GM19455 (cell line): Measurements from ENCODE around the gene CNR2.
"Not testable (repeated sequence)": the region's sequence is repeated elsewhere in the genome, so short reads cannot be mapped to it uniquely, and the experiment has no call there.

Source experiments
- ATAC-seq: cut with Tn5 transposase; IDR thresholded peaks from one replicate; pipeline ENCODE4 v1.9.1; 2021; ENCODE audit not compliant: unreplicated experiment

Gene CNR2

GRCh38 chr1:23889074-23889473, 24.1 kb downstream of the CNR2 start:
- ATAC-seq = no peak

GRCh38 chr1:23885222-23885621, 27.9 kb downstream of the CNR2 start:
- no peak for ATAC-seq

GRCh38 chr1:23882746-23883145, 30.4 kb downstream of the CNR2 start:
- ATAC-seq = no peak

GRCh38 chr1:23879809-23880208, 33.4 kb downstream of the CNR2 start:
- ATAC-seq = no peak

- ATAC-seq = no peak
Measured at GRCh38 chr1:23878668-23879067, 34.5 kb downstream of the CNR2 start.

- no peak for ATAC-seq
Measured at GRCh38 chr1:23875382-23875781, 37.8 kb downstream of the CNR2 start.

GRCh38 chr1:23872421-23872820, 40.7 kb downstream of the CNR2 start:
- ATAC-seq = no peak

- no peak for ATAC-seq
Measured at GRCh38 chr1:23869051-23869450, 44.1 kb downstream of the CNR2 start.

GRCh38 chr1:23868557-23869016, 44.6 kb downstream of the CNR2 start:
- ATAC-seq = no peak

GRCh38 chr1:23867895-23868556, 45.1 kb downstream of the CNR2 start, which contains the start of gene FUCA1:
Gene FUCA1 (minus strand): TSS chr1:23868290. CDS start chr1:23868286, 4 bp downstream.
- peak; percentile 85 for ATAC-seq

GRCh38 chr1:23867542-23867894, 45.6 kb downstream of the CNR2 start:
- ATAC-seq = peak; percentile 24

- ATAC-seq = no peak
Measured at GRCh38 chr1:23865543-23865930, 47.6 kb downstream of the CNR2 start.

GRCh38 chr1:23864801-23865542, 48.2 kb downstream of the CNR2 start:
- ATAC-seq = no peak

- no peak for ATAC-seq
Measured at GRCh38 chr1:23862640-23863039, 50.5 kb downstream of the CNR2 start.

- ATAC-seq = no peak
Measured at GRCh38 chr1:23854568-23854967, 58.6 kb downstream of the CNR2 start.

GRCh38 chr1:23853124-23853523, 60.0 kb downstream of the CNR2 start:
- ATAC-seq = not testable (repeated sequence)

GRCh38 chr1:23851406-23851805, 61.8 kb downstream of the CNR2 start:
- not testable (repeated sequence) for ATAC-seq

- no peak for ATAC-seq
Measured at GRCh38 chr1:23848673-23849616, 64.2 kb downstream of the CNR2 start.

- ATAC-seq = not testable (repeated sequence)
Measured at GRCh38 chr1:23847482-23848095, 65.6 kb downstream of the CNR2 start.

- no peak for ATAC-seq
Measured at GRCh38 chr1:23845163-23845562, 68.0 kb downstream of the CNR2 start.

- ATAC-seq = no peak
Measured at GRCh38 chr1:23843644-23844043, 69.5 kb downstream of the CNR2 start.
